ENCODE results near the gene DGKH. TPM values are rescaled to one million over a fixed set of nuclear protein-coding genes. Genes with fewer than 3 reads are reported as not detected.

DGKH gene
- total and polyA plus RNA-seq, 9 of the 15 experiments (the other 6 are each of a cell fraction or from before 2014, with no cell fraction given) = 0.38 to 4.4 (median 3.1) TPM

DNA sequence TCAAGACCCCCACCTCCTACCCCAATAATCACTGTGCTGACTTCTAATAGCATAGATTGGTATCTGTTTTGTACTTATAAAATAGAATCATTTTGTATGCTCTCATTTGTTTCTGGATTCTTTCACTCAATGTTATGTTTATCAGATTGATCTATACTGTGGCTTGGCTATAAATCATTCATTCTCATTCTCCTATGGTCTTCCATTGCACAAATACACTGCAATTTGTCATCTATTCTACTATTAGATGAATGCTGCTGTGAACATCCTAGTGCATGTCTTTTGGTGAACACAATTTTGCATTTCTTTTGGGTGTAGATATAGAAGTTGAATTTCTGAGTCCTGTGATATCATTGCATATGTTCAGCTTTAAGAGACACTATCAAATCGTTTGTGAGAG, 128.7 kb downstream of the DGKH start:
- no peaks in the 10 kb centered on the region for H4K20me1 ChIP-seq (replicated peaks; ENCODE audit: control insufficient read depth, insufficient read depth, low read length)
- ATAC-seq = no peak
- H3K9me3 ChIP-seq (replicated peaks; ENCODE audit: control insufficient read depth, insufficient read depth, low read depth, low read length) = no peaks in the 10 kb centered on the region
- no peak overlapping the region for H3K9ac ChIP-seq (ENCODE audit: insufficient read depth in 1 of 2, low read depth in 2 of 2, low read length in 2 of 2)
- WGBS (ENCODE audit: insufficient coverage, low coverage, missing lambda C conversion rate) = 38% methylated on average over 1 of the region's 1 CpG
- FAIRE-seq = no peak
- no peak overlapping the region for H3K4me2 ChIP-seq (ENCODE audit: insufficient read depth, low read length)
- no peak overlapping the region for H2AFZ ChIP-seq (ENCODE audit: low read depth, low read length)
- H3K27me3 ChIP-seq (ENCODE audit: control insufficient read depth in 2 of 2, insufficient read depth in 2 of 2, low read length in 2 of 2) = no peaks in the 10 kb centered on the region
- H3K27ac ChIP-seq (ENCODE audit: extremely low read depth, low read depth, low read length) = no peak overlapping the region
- POLR2A ChIA-PET = interaction anchor here (1.0 kb wide), 1 partner anchor 14 kb away, joined by 3 read pairs; no protein-coding TSS in a partner anchor
- no peak overlapping the region for H3K4me3 ChIP-seq
- no TSS peak for BruUV-seq (replicated peaks)
- peaks cover 2% of the 10 kb centered on the region; the same call in 1 of the 3 replicates for H3K36me3 ChIP-seq (ENCODE audit: control insufficient read depth, insufficient read depth, low read length)
- no peaks in the 10 kb centered on the region for H3K79me2 ChIP-seq (ENCODE audit: control insufficient read depth, insufficient read depth, low read length)
- H3K4me1 ChIP-seq (replicated peaks in 1 of 2; ENCODE audit: control insufficient read depth in 2 of 2, insufficient read depth in 2 of 2, low read length in 2 of 2) = peaks cover 0 to 10% of the 10 kb centered on the region in 2 experiments; a peak in 2 of 5 replicates
- intact Hi-C loops (cut with micrococcal nuclease) (no loop called here), in situ Hi-C loops (cut with MboI) (no loop called here)
- DNase-seq (ENCODE audit: extremely low read depth in 1 of 4, low spot score in 3 of 4) = no peak
- CTCF ChIA-PET (ENCODE audit: low intra/inter-chr PET ratio) = no interaction called here
- H3K9me1 ChIP-seq (ENCODE audit: control insufficient read depth, insufficient read depth, low read length) = no peaks in the 10 kb centered on the region
- no peak for TF ChIP-seq ZFX (CRISPR knock-in tag; IDR thresholded peaks at IDR 0.05)
- peak; percentile 67 for TF ChIP-seq MEIS2 (IDR thresholded peaks at IDR 0.05; ENCODE audit: partially characterized antibody)
- no peak for TF ChIP-seq FOXA3 (CRISPR knock-in tag; conservative IDR thresholded peaks at IDR 0.05 in 1 of 2, IDR thresholded peaks at IDR 0.05 in 1 of 2)
- no peak for TF ChIP-seq HDGF (IDR thresholded peaks at IDR 0.05)
- TF ChIP-seq SP1 (CRISPR knock-in tag; IDR thresholded peaks at IDR 0.05) = no peak
- TF ChIP-seq ZNF717 (CRISPR knock-in tag; IDR thresholded peaks at IDR 0.05) = no peak
- TF ChIP-seq ZNF41 (CRISPR knock-in tag; conservative IDR thresholded peaks at IDR 0.05) = no peak
- no peak for TF ChIP-seq RCOR1 (IDR thresholded peaks at IDR 0.05; ENCODE audit: borderline replicate concordance in 1 of 2, low read depth in 2 of 2, low read length in 2 of 2)
- TF ChIP-seq, protein P1, sequence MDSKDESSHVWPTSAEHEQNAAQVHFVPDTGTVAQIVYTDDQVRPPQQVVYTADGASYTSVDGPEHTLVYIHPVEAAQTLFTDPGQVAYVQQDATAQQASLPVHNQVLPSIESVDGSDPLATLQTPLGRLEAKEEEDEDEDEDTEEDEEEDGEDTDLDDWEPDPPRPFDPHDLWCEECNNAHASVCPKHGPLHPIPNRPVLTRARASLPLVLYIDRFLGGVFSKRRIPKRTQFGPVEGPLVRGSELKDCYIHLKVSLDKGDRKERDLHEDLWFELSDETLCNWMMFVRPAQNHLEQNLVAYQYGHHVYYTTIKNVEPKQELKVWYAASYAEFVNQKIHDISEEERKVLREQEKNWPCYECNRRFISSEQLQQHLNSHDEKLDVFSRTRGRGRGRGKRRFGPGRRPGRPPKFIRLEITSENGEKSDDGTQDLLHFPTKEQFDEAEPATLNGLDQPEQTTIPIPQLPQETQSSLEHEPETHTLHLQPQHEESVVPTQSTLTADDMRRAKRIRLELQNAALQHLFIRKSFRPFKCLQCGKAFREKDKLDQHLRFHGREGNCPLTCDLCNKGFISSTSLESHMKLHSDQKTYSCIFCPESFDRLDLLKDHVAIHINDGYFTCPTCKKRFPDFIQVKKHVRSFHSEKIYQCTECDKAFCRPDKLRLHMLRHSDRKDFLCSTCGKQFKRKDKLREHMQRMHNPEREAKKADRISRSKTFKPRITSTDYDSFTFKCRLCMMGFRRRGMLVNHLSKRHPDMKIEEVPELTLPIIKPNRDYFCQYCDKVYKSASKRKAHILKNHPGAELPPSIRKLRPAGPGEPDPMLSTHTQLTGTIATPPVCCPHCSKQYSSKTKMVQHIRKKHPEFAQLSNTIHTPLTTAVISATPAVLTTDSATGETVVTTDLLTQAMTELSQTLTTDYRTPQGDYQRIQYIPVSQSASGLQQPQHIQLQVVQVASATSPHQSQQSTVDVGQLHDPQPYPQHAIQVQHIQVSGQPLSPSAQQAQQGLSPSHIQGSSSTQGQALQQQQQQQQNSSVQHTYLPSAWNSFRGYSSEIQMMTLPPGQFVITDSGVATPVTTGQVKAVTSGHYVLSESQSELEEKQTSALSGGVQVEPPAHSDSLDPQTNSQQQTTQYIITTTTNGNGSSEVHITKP (IDR thresholded peaks at IDR 0.05; ENCODE audit: partially characterized antibody) = no peak
- TF ChIP-seq, protein P2, sequence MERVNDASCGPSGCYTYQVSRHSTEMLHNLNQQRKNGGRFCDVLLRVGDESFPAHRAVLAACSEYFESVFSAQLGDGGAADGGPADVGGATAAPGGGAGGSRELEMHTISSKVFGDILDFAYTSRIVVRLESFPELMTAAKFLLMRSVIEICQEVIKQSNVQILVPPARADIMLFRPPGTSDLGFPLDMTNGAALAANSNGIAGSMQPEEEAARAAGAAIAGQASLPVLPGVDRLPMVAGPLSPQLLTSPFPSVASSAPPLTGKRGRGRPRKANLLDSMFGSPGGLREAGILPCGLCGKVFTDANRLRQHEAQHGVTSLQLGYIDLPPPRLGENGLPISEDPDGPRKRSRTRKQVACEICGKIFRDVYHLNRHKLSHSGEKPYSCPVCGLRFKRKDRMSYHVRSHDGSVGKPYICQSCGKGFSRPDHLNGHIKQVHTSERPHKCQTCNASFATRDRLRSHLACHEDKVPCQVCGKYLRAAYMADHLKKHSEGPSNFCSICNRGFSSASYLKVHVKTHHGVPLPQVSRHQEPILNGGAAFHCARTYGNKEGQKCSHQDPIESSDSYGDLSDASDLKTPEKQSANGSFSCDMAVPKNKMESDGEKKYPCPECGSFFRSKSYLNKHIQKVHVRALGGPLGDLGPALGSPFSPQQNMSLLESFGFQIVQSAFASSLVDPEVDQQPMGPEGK (CRISPR knock-in tag; IDR thresholded peaks at IDR 0.05; ENCODE audit: borderline replicate concordance) = no peak
- TF ChIP-seq RFX7 (CRISPR knock-in tag; IDR thresholded peaks at IDR 0.05) = no peak
- TF ChIP-seq CEBPG (CRISPR knock-in tag; IDR thresholded peaks at IDR 0.05) = no peak
- TF ChIP-seq CEBPG (tag; conservative IDR thresholded peaks at IDR 0.05 in 1 of 2, IDR thresholded peaks at IDR 0.05 in 1 of 2) = no peak
- TF ChIP-seq MYC (IDR thresholded peaks at IDR 0.05; ENCODE audit: low read depth, low read length) = no peak
- TF ChIP-seq MYC (CRISPR knock-in tag; IDR thresholded peaks at IDR 0.05; ENCODE audit: borderline replicate concordance, low read depth) = no peak
- no peak for TF ChIP-seq ZEB2 (IDR thresholded peaks at IDR 0.05)
- TF ChIP-seq NR1H2 (CRISPR knock-in tag; IDR thresholded peaks at IDR 0.05) = no peak
- TF ChIP-seq SAFB2 (IDR thresholded peaks at IDR 0.05; ENCODE audit: borderline replicate concordance, low read depth, low read length, severe bottlenecking) = no peak

Data from K562 (cell line).